Memory B cell (primary cell): Measurements from ENCODE around the gene OR52L1.

Experiments used
- ATAC-seq: fragments of 150-1000 bp; cut with Tn5 transposase; 2 replicates; pipeline ENCODE4 v1.10.0; 2021; ENCODE audit warnings: low read depth, mild to moderate bottlenecking, moderate library complexity
- DNase-seq, 2 donors: peaks; one replicate each; pipeline ENCODE4 v3.0.0; 2022; ENCODE audit warnings: low spot score in 2 of 2
- H3K27ac Mint-ChIP-seq: one replicate; pipeline ENCODE4 v1.8.0; 2022; ENCODE audit warnings: mild to moderate bottlenecking, moderate library complexity, mixed read lengths
- H3K27me3 Mint-ChIP-seq: one replicate; pipeline ENCODE4 v1.8.0; 2022; ENCODE audit warnings: mixed read lengths
- H3K36me3 Mint-ChIP-seq: one replicate; pipeline ENCODE4 v1.8.0; 2022; ENCODE audit warnings: mild to moderate bottlenecking, mixed read lengths
- H3K4me1 Mint-ChIP-seq: one replicate; pipeline ENCODE4 v1.8.0; 2022; ENCODE audit warnings: mixed read lengths
- H3K4me3 Mint-ChIP-seq: one replicate; pipeline ENCODE4 v1.8.0; 2022; ENCODE audit warnings: mild to moderate bottlenecking, moderate library complexity, mixed read lengths
- H3K9me3 Mint-ChIP-seq: one replicate; pipeline ENCODE4 v1.8.0; 2022; ENCODE audit warnings: mixed read lengths

The OR52L1 gene

GRCh38 chr11:5986885-5987284 lies at the start of gene OR52L1:
TSS of gene OR52L1 (minus strand) at chr11:5986985. CDS start at chr11:5986930, 55 bp downstream.
- Mint-ChIP-seq H3K4me1 (no peaks in the 10 kb centered on the region), H3K36me3 (no peaks in the 10 kb centered on the region), H3K27ac (no peak within 1 kb of the TSS), H3K9me3 (peaks cover 2% of the 10 kb centered on the region), H3K27me3 (peaks cover 17% of the 10 kb centered on the region), H3K4me3 (no peak within 1 kb of the TSS)
- no peak for ATAC-seq
- no peak for DNase-seq

DNA sequence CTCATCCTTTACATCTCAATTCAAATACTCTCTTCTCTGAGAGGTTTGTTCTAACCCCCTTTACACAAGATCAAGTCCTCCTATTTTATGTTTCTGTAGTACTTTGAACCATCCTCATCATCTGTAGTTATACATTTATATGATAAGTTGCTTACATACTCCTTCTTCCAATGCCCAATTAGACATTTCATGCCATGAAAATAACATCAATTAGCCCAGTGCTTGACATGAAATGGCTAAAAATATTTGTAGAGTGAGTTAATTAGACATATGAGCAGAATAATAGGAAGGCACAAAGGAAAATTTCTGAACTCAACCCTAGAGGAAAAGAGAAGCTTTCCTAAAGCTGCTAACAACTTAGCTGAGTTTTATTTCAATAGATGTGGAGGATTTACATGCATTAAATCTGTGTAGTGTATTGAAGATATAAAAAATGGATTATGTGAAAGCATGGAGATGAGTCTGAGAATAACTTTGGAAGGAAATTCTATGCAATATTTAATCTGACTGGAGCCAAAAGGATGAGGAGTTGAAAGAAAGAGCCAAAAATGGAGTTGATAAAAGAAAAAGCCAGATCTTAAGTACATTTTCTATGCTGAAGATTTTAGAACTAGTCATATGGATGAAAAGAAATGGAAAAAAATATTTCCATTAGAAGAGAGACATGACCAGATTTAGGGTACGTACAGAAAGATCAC lies 44.1 kb upstream of the OR52L1 start, which contains the start of gene OR56A1:
Gene OR56A1, minus strand, starts transcription at position 51 of the 698 bp plus-strand sequence. CDS start 3,066 bp downstream, outside the sequence.
- Mint-ChIP-seq H3K4me3 (no peak within 1 kb of the TSS), H3K36me3 (no peaks in the 10 kb centered on the region), H3K27me3 (peaks cover 9% of the 10 kb centered on the region), H3K4me1 (no peaks in the 10 kb centered on the region), H3K9me3 (no peaks in the 10 kb centered on the region), H3K27ac (no peak within 1 kb of the TSS)
- ATAC-seq (no peak), DNase-seq (no peak)

- no peak overlapping the region for H3K27ac Mint-ChIP-seq
- H3K4me3 Mint-ChIP-seq: no peak overlapping the region
- no peaks in the 10 kb centered on the region for H3K36me3 Mint-ChIP-seq
- no peaks in the 10 kb centered on the region for H3K9me3 Mint-ChIP-seq
- no peak for DNase-seq
- peaks cover 14% of the 10 kb centered on the region for H3K27me3 Mint-ChIP-seq
- no peaks in the 10 kb centered on the region for H3K4me1 Mint-ChIP-seq
- ATAC-seq: no peak
Observed at GRCh38 chr11:6027501-6027900, 40.7 kb upstream of the OR52L1 start.

DNA sequence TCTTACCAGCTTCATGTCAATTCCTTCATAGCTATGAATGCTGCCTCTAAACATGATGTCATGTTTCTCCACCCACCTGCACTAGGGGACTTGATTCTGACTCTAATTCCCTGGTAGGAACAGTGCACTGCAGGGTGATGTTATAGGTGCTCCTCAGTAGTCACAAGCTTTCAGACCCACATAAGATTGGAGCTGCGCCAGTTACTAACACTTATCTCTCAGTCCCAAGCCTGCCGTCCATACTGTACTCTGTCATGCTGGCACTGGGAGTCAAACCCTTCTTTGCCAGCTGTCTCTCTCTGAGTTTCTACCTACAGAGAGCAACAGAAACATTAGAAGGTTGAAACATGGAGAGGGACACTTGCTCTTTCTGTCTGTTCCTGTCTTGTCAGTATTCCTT lies 38.3 kb upstream of the OR52L1 start:
- Mint-ChIP-seq H3K4me3 (no peak overlapping the region), H3K27ac (no peak overlapping the region), H3K4me1 (no peaks in the 10 kb centered on the region), H3K36me3 (no peaks in the 10 kb centered on the region), H3K9me3 (no peaks in the 10 kb centered on the region), H3K27me3 (peaks cover 14% of the 10 kb centered on the region)
- ATAC-seq (no peak), DNase-seq (no peak)

DNA sequence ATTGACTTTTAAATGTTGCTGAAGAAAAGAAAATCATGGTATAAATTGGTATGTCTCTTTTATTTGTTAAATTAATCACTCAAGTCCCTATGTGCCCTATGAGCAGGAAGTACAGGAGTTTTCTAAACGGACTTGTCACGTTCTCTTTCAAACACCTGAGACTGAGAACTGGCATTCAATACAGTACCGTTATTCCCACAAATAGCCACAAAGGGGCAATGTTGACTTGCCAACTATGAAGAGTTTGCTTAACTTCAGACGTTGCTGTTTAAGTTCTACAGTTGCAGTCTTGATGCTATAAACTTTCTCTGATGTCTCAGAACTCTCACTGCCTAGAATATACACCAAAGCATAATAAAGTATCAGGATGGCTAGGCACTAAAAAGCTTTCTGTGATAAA lies 36.2 kb upstream of the OR52L1 start:
- no peaks in the 10 kb centered on the region for H3K4me1 Mint-ChIP-seq
- no peaks in the 10 kb centered on the region for H3K36me3 Mint-ChIP-seq
- ATAC-seq: no peak
- H3K9me3 Mint-ChIP-seq: no peaks in the 10 kb centered on the region
- peaks cover 17% of the 10 kb centered on the region for H3K27me3 Mint-ChIP-seq
- no peak overlapping the region for H3K27ac Mint-ChIP-seq
- DNase-seq: no peak
- no peak overlapping the region for H3K4me3 Mint-ChIP-seq

DNA sequence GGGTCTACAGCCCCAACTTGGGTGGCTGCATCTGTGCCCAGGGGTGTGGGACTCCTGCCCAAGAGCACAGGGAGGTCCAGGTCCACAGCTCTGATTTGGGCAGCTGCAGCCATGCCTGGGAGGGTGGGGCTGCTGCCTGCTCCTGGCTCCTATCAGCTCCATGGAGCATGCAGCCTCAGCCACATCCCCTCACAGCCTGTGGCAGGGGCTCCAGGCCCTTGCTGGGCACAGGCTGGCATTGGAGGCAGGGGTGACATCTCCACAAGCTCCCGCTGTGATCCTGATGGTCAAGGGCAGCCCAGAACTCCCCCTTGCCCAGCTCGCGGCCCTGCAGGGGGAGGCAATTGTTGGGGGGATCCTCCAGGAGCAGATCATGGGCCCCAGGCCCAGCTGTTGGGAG lies 26.3 kb upstream of the OR52L1 start:
- no peak overlapping the region for H3K4me3 Mint-ChIP-seq
- H3K4me1 Mint-ChIP-seq: no peaks in the 10 kb centered on the region
- ATAC-seq (no peak), DNase-seq (no peak)
- no peaks in the 10 kb centered on the region for H3K36me3 Mint-ChIP-seq
- no peak overlapping the region for H3K27ac Mint-ChIP-seq
- H3K9me3 Mint-ChIP-seq: peaks cover 5% of the 10 kb centered on the region
- H3K27me3 Mint-ChIP-seq: peaks cover 8% of the 10 kb centered on the region

- ATAC-seq (no peak), DNase-seq (no peak)
- peaks cover 8% of the 10 kb centered on the region for H3K27me3 Mint-ChIP-seq
- no peak overlapping the region for H3K4me3 Mint-ChIP-seq
- no peaks in the 10 kb centered on the region for H3K4me1 Mint-ChIP-seq
- no peaks in the 10 kb centered on the region for H3K36me3 Mint-ChIP-seq
- peaks cover 3% of the 10 kb centered on the region for H3K9me3 Mint-ChIP-seq
- no peak overlapping the region for H3K27ac Mint-ChIP-seq
Observed at GRCh38 chr11:6012035-6012668, 25.4 kb upstream of the OR52L1 start.

DNA sequence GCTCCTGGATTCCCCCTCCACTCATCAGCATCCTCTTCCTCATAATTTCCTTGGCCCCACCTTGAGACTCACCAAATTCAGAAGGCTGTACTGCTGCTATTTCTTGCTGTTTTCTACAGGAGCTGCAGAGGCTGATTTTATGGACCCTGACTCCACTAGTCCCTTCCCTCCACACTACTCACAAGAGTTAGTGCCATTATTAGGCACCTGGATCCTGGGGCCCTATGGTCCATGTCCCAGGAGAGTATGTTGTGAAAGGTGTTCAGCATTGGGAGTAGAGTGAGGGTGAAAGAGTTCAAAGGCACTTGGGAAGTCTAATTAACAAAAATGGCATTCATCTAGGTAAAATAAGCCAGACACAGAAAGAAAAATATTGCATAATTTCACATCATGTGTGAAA lies 20.1 kb upstream of the OR52L1 start, which contains the start of gene OR56A4:
Gene OR56A4, minus strand, starts transcription at position 101 of the 400 bp plus-strand sequence. CDS start 3,954 bp downstream, outside the sequence.
- no peak within 1 kb of the TSS for H3K4me3 Mint-ChIP-seq
- DNase-seq (no peak), ATAC-seq (no peak)
- H3K27ac Mint-ChIP-seq: no peak within 1 kb of the TSS
- H3K4me1 Mint-ChIP-seq: no peaks in the 10 kb centered on the region
- H3K27me3 Mint-ChIP-seq: peaks cover 6% of the 10 kb centered on the region
- H3K9me3 Mint-ChIP-seq: no peaks in the 10 kb centered on the region
- no peaks in the 10 kb centered on the region for H3K36me3 Mint-ChIP-seq

GRCh38 chr11:6006395-6006794 lies 19.6 kb upstream of the OR52L1 start:
- no peak for ATAC-seq
- DNase-seq: no peak
- H3K27me3 Mint-ChIP-seq: peaks cover 4% of the 10 kb centered on the region
- no peak overlapping the region for H3K27ac Mint-ChIP-seq
- no peaks in the 10 kb centered on the region for H3K4me1 Mint-ChIP-seq
- H3K36me3 Mint-ChIP-seq: no peaks in the 10 kb centered on the region
- H3K4me3 Mint-ChIP-seq: no peak overlapping the region
- H3K9me3 Mint-ChIP-seq: no peaks in the 10 kb centered on the region

- Mint-ChIP-seq H3K27me3 (peaks cover 8% of the 10 kb centered on the region), H3K9me3 (peaks cover 2% of the 10 kb centered on the region), H3K36me3 (no peaks in the 10 kb centered on the region), H3K27ac (no peak overlapping the region), H3K4me3 (no peak overlapping the region), H3K4me1 (no peaks in the 10 kb centered on the region)
- ATAC-seq: no peak
- no peak for DNase-seq
Observed at GRCh38 chr11:6002202-6002699, 15.5 kb upstream of the OR52L1 start.

DNA sequence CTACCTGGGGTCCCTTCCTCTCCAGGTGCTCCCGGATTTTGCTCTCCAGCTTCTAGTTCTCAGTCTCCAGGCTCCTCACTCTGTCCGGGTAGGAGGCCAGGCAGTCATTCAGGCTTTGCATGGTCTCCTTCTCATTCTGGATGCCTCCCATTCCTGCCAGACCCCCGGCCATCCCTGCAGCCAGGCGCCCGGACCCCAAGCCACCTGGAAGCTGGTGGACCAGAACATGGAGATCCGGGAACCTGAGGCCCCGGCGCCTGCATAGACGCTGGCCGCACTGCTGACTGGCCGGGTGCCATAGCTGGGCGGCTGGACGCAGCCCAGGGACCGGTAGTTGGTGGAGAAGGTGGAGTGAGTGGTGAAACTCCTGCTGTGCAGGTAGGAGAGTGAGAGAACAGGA lies 8.0 kb upstream of the OR52L1 start:
- no peak for DNase-seq
- no peak for ATAC-seq
- H3K36me3 Mint-ChIP-seq: no peaks in the 10 kb centered on the region

DNA sequence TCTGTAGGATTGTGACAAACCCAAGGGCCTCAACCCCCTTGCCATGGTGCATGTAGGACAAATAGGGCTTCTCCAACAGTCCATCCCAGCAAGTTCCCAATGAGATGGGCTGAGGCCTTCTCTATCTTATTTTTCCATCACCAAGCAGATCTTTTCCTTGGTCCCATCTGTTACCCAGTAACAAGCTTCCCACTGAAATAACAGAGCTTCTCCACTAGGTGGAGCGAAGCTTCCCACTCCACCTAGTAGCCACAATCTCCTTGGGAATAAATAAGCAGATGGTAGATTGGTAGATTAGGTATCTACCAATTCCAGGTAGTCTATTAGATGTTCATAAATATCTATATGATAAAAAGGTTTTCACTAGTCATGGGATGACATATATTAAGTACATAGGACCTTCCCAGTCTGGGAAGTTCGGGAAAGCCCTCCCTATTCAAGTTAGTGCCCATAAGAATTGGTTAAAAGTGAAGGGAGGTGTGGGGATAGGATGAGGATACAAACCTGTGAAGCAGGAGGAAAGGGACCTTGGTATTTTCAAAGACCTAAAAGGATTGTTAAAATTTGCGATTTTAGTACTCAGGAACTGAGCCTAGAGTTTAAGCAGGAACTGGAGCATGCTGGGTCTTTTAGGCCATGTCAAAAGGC lies 5.9 kb upstream of the OR52L1 start:
- ATAC-seq: no peak
- Mint-ChIP-seq H3K4me3 (no peak overlapping the region), H3K4me1 (no peaks in the 10 kb centered on the region)

More for the DNA sequence above, 8.0 kb upstream of the OR52L1 start:
- Mint-ChIP-seq H3K4me1 (no peaks in the 10 kb centered on the region), H3K27ac (no peak overlapping the region), H3K9me3 (peaks cover 2% of the 10 kb centered on the region), H3K4me3 (no peak overlapping the region), H3K27me3 (peaks cover 11% of the 10 kb centered on the region)

GRCh38 chr11:5992150-5992549 lies 5.4 kb upstream of the OR52L1 start:
- no peaks in the 10 kb centered on the region for H3K4me1 Mint-ChIP-seq
- H3K4me3 Mint-ChIP-seq: no peak overlapping the region

More for the DNA sequence above, 5.9 kb upstream of the OR52L1 start:
- H3K9me3 Mint-ChIP-seq: no peaks in the 10 kb centered on the region
- peaks cover 9% of the 10 kb centered on the region for H3K27me3 Mint-ChIP-seq
- H3K36me3 Mint-ChIP-seq: no peaks in the 10 kb centered on the region
- no peak for DNase-seq
- H3K27ac Mint-ChIP-seq: no peak overlapping the region

DNA sequence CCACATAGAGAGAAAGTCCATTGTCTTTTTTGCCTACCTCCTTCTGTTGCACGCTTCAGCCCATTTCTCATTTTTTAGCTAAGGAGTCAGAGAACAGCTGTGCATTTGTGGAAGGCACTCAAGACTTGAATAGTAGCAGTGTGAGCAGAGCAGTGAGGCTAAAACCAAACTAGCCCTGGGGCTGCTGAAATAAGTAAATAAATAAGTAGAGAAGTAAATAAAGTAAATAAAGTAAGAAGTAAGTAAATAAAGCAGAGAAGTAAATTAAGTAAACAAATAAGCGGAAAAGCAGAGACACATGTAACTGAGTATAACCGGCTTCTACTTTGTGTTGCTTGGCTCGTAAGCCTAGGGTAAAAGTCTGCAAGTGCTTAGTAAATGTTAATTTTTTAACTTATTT lies 2.4 kb upstream of the OR52L1 start:
- peaks cover 2% of the 10 kb centered on the region for H3K9me3 Mint-ChIP-seq
- no peaks in the 10 kb centered on the region for H3K36me3 Mint-ChIP-seq
- DNase-seq (no peak), ATAC-seq (no peak)
- no peak overlapping the region for H3K27ac Mint-ChIP-seq
- peaks cover 10% of the 10 kb centered on the region for H3K27me3 Mint-ChIP-seq
- no peaks in the 10 kb centered on the region for H3K4me1 Mint-ChIP-seq
- no peak overlapping the region for H3K4me3 Mint-ChIP-seq

More at GRCh38 chr11:5992150-5992549, 5.4 kb upstream of the OR52L1 start:
- Mint-ChIP-seq H3K27ac (no peak overlapping the region), H3K27me3 (peaks cover 9% of the 10 kb centered on the region), H3K36me3 (no peaks in the 10 kb centered on the region), H3K9me3 (peaks cover 2% of the 10 kb centered on the region)
- ATAC-seq (no peak), DNase-seq (no peak)
